Spleen (tissue), 11 donors: ENCODE data around the gene SH3GLB1. TPM values are rescaled to one million over a fixed set of nuclear protein-coding genes. Genes with fewer than 3 reads are reported as not detected.

ENCODE experiments used
- DNase-seq: peaks from one replicate; pipeline ENCODE4 v3.0.0-alpha.2; 2020
- H3K27ac ChIP-seq, 8 donors: fragments of 200-600 bp; sonication (generic) in 7 of 8; 1 replicate in 4 of 8; 2 replicates in 4 of 8; pipeline versions ENCODE4 v1.5.0 to v1.8.0; 2016 to 2021; ENCODE audit warnings: inconsistent platforms in 4 of 8, mild to moderate bottlenecking in 4 of 8, moderate library complexity in 1 of 8
- H3K27me3 ChIP-seq, 7 donors: fragments of 200-600 bp; sonication (generic) in 6 of 7; replicated peaks in 1 of 7; 1 replicate in 4 of 7; 2 replicates in 3 of 7; pipeline versions ENCODE4 v1.5.0 to v1.8.0; 2016 to 2021; ENCODE audit warnings: inconsistent platforms in 3 of 7, mild to moderate bottlenecking in 1 of 7
- H3K36me3 ChIP-seq, 6 donors: fragments of 200-600 bp; sonication (generic) in 5 of 6; 1 replicate in 4 of 6; 2 replicates in 2 of 6; pipeline versions ENCODE4 v1.5.0 to v1.8.0; 2016 to 2021; ENCODE audit warnings: inconsistent platforms in 2 of 6
- H3K4me1 ChIP-seq, 6 donors: fragments of 200-600 bp; sonication (generic) in 5 of 6; 1 replicate in 3 of 6; 2 replicates in 3 of 6; pipeline versions ENCODE4 v1.5.0 to v1.8.0; 2016 to 2021; ENCODE audit warnings: inconsistent platforms in 3 of 6
- H3K4me3 ChIP-seq, 8 donors: fragments of 200-600 bp; sonication (generic) in 7 of 8; 1 replicate in 4 of 8; 2 replicates in 4 of 8; pipeline versions ENCODE4 v1.5.0 to v1.8.0; 2016 to 2021; ENCODE audit warnings: inconsistent platforms in 4 of 8, mild to moderate bottlenecking in 4 of 8, moderate library complexity in 2 of 8
- H3K9me3 ChIP-seq, 8 donors: fragments of 200-600 bp; sonication (generic) in 7 of 8; 1 replicate in 4 of 8; 2 replicates in 4 of 8; pipeline versions ENCODE4 v1.5.0 to v1.8.0; 2016 to 2021; ENCODE audit warnings: inconsistent platforms in 4 of 8
- CTCF ChIP-seq, 11 experiments: fragments of 200-600 bp in 7 of 11; fragments of 450-650 bp in 4 of 11; sonication (generic) in 4 of 11; IDR thresholded peaks in 8 of 11; conservative IDR thresholded peaks in 3 of 11; 1 replicate in 7 of 11; 2 replicates in 4 of 11; pipeline versions ENCODE4 v1.4.0 to v1.8.0; 2016 to 2021; ENCODE audit warnings: antibody characterized with exemption in 11 of 11, inconsistent platforms in 4 of 11, mild to moderate bottlenecking in 1 of 11
- POLR2A ChIP-seq, 3 donors: fragments of 450-650 bp; IDR thresholded peaks; one replicate each; pipeline ENCODE4 v1.5.1; 2017; ENCODE audit warnings: antibody characterized with exemption in 3 of 3, mild to moderate bottlenecking in 1 of 3
- POLR2AphosphoS5 ChIP-seq, 3 donors: sonication (generic); formaldehyde crosslinking; IDR thresholded peaks; one replicate each; pipeline ENCODE4 v1.5.1; 2017; ENCODE audit warnings: antibody characterized with exemption in 3 of 3
- WGBS, 5 donors: extraction: QIAGEN DNeasy Blood & Tissue Kit in 3 of 5; methylation state at CpG; one replicate each; pipeline versions ENCODE4 v1.1.5 to v1.1.7; 2013 to 2018; 5-methylcytosine and 5-hydroxymethylcytosine counted together
- intact Hi-C: fragments of 100-400 bp; cut with DNase I; formaldehyde crosslinking; loops from one replicate; pipeline ENCODE4 v1.15.0; 2023; ENCODE audit warnings: low total_unique reads
- polyA plus RNA-seq, 3 donors: library from polyadenylated mRNA; stranded (reverse); fragments of 200-250 nt; gene quantifications; one replicate each; pipeline ENCODE4 v1.2.1, GENCODE V29; 2013
- total RNA-seq, 7 donors: library from RNA; depleted of rRNA in 3 of 7; stranded (reverse); fragments of >200 nt in 3 of 7; fragmentation: NEBNext Ultra II Directional in 4 of 7; extraction: Animal tissue kit (Norgen Biotek cat#: 25700) in 4 of 7; gene quantifications; one replicate each; pipeline versions ENCODE4 v1.1.0 to v1.2.1, GENCODE V29; 2016 to 2021
- donor health status: healthy with polysubstance abuse.
- donor health status: DM: no; HTN: no; CAD: no; lungs with moderate emphysema.
- donor health status: DM: no; HTN: no; CAD: no.
- donor health status: Bipolar disorder and iron deficiency.
- donor health status: healthy.
- donor health status: DM: no; HTN: no; CAD: no.
- donor health status: DM: yes; HTN: yes; CAD: no.

SH3GLB1 gene
- total and polyA plus RNA-seq, 10 donors = 20.2 to 122 (median 86.2) TPM

DNA sequence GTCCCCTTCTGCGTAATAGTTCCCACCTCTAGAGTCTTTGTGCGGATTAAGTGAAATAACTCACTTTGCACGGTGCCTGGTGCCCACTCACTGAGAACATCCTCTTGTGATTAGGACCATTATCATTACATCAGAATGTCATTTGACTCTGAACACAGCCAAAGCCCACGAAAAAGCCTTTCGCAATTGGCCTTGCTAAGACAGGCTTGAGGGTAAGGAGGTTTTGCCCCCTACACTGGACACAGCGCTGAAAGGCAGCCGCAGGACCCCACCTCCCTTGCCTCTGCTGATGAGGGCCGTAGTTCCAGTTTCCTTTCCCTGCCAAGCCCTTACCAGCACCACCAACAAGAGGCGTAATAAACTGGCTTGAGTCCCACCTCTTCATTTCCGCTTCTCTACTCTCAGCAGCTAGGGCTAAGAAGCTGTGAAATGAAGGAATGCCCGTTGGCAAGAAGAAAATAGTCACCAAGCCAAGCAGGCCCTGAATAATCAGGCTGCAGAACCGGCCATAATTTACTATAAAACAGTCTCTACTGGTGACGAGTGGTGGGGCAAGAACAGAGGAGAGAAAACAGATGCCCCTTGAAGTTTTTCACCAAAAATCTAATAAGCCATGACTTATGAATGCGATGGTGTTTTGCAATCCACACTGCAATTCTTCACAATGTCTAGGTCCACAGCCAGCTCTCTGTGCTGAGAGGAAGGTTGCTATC, 53.1 kb downstream of the SH3GLB1 start:
- no peaks in the 10 kb centered on the region for H3K27me3 ChIP-seq
- no peak for DNase-seq
- H3K4me3 ChIP-seq = no peak overlapping the region
- intact Hi-C loops = no loop called here
- no peak for TF ChIP-seq POLR2A (IDR thresholded peaks at IDR 0.05)
- no peaks in the 10 kb centered on the region for H3K36me3 ChIP-seq
- H3K4me1 ChIP-seq = peaks cover 0 to 4% (median 0%) of the 10 kb centered on the region in 6 donors
- H3K9me3 ChIP-seq = peaks cover 0 to 11% (median 0%) of the 10 kb centered on the region in 8 donors
- 84 to 90% (median 84%) methylated on average over 14 of the region's 14 CpGs for WGBS, 5 donors
- peak overlapping the region in 2 of 8 donors; percentile 7 to 14 for H3K27ac ChIP-seq

DNA sequence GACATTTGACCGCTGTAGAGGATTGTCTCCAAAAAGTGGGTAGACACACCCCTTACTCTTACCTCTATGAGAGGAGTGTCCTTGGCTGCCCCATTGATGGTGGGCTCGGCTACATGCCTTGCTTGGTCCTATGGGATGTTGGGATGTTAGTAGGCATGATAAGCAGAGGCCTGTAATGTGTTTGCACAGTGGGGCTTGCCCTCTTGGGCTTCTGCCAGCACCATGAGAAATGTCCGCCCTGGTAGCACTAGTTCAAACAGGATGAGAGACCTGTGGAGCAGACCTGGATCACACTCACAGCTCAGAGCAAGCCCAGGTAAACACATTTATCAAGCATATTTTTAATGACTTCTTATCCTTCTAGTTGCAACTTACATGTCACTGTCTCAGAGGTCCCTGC, 54.2 kb downstream of the SH3GLB1 start:
- H3K27ac ChIP-seq = no peak overlapping the region

GRCh38 chr1:86760199-86760598, 55.8 kb downstream of the SH3GLB1 start:
- Histone ChIP-seq H3K4me3 (no peak overlapping the region), H3K27ac (no peak overlapping the region), H3K36me3 (no peaks in the 10 kb centered on the region), H3K9me3 (peaks cover 0 to 11% (median 0%) of the 10 kb centered on the region in 8 donors), H3K27me3 (no peaks in the 10 kb centered on the region), H3K4me1 (peaks cover 0 to 4% (median 0%) of the 10 kb centered on the region in 6 donors)
- intact Hi-C loops = no loop called here
- WGBS, 5 donors = 76 to 85% (median 85%) methylated on average over 1 of the region's 1 CpG
- no peak for DNase-seq
- no peak for TF ChIP-seq CTCF (IDR thresholded peaks at IDR 0.05 in 8 of 11, conservative IDR thresholded peaks at IDR 0.05 in 3 of 11)
- no peak for TF ChIP-seq POLR2AphosphoS5 (IDR thresholded peaks at IDR 0.05)
- no peak for TF ChIP-seq POLR2A (IDR thresholded peaks at IDR 0.05)

More for the DNA sequence above, 54.2 kb downstream of the SH3GLB1 start:
- WGBS, 5 donors = 90 to 96% (median 92%) methylated on average over 2 to 3 of the region's 3 CpGs
- H3K4me3 ChIP-seq = no peak overlapping the region
- H3K4me1 ChIP-seq = peaks cover 0 to 4% (median 0%) of the 10 kb centered on the region in 6 donors
- TF ChIP-seq CTCF (IDR thresholded peaks at IDR 0.05 in 8 of 11, conservative IDR thresholded peaks at IDR 0.05 in 3 of 11) = no peak
- intact Hi-C loops = no loop called here
- H3K27me3 ChIP-seq = no peaks in the 10 kb centered on the region
- H3K36me3 ChIP-seq = no peaks in the 10 kb centered on the region
- H3K9me3 ChIP-seq = peaks cover 0 to 11% (median 0%) of the 10 kb centered on the region in 8 donors
- no peak for DNase-seq

GRCh38 chr1:86762336-86762735, 58.0 kb downstream of the SH3GLB1 start:
- intact Hi-C loops = no loop called here
- Histone ChIP-seq H3K27ac (no peak overlapping the region), H3K4me3 (no peak overlapping the region), H3K4me1 (no peaks in the 10 kb centered on the region), H3K27me3 (no peaks in the 10 kb centered on the region), H3K36me3 (no peaks in the 10 kb centered on the region), H3K9me3 (peaks cover 0 to 13% (median under 1%) of the 10 kb centered on the region in 8 donors)
- 87 to 94% (median 87%) methylated on average over 7 of the region's 7 CpGs for WGBS, 5 donors
- no peak for DNase-seq
- TF ChIP-seq POLR2AphosphoS5 (IDR thresholded peaks at IDR 0.05) (no peak), POLR2A (IDR thresholded peaks at IDR 0.05) (no peak), CTCF (IDR thresholded peaks at IDR 0.05 in 8 of 11, conservative IDR thresholded peaks at IDR 0.05 in 3 of 11) (no peak)
